Endothelial cell of umbilical vein (primary cell): ENCODE data around the gene ATXN7L1. TPM values are rescaled to one million over a fixed set of nuclear protein-coding genes. Genes with fewer than 3 reads are reported as not detected.

ENCODE experiments used
- BruUV-seq: library from RNA; stranded (reverse); fragments of 400-500 nt; replicated peaks from 2 replicates; lab custom pipeline; 2021; lab: Mats Ljungman, UMichigan
- CTCF ChIA-PET: fragments of 300-600, 350-600 bp; sonication (Branson Sonifier 250); formaldehyde crosslinking; loops from one replicate; lab custom pipeline; 2021; ENCODE audit warnings: antibody characterized with exemption, inconsistent platforms; lab: Charles Lee
- POLR2A ChIA-PET: fragments of 300-600, 350-600 bp; sonication (Branson Sonifier 250); formaldehyde crosslinking; loops from one replicate; lab custom pipeline; 2021; ENCODE audit warnings: antibody characterized with exemption, inconsistent platforms; lab: Charles Lee
- DNase-seq: peaks from one replicate; pipeline ENCODE4 v3.0.0-alpha.2; 2011; ENCODE audit warnings: low read depth, low spot score
- FAIRE-seq: peaks from 2 replicates; lab custom pipeline; 2011; peaks lifted over from hg19 to GRCh38; lab: Jason Lieb, UNC
- H2AFZ ChIP-seq: 2 replicates; pipeline ENCODE4 v1.6.0; 2012; ENCODE audit warnings: low read depth, low read length, control low read depth, inconsistent platforms
- H3K27ac ChIP-seq: 2 replicates; pipeline ENCODE4 v1.5.1; 2011; ENCODE audit warnings: low read depth, mild to moderate bottlenecking, control low read depth, low read length, moderate library complexity; ENCODE audit not compliant: insufficient read depth
- H3K27me3 ChIP-seq, 2 experiments: 2 replicates each; pipeline versions ENCODE4 v1.6.0 to v1.6.1; 2011; ENCODE audit warnings: low read length in 2 of 2, mixed read lengths in 1 of 2; ENCODE audit not compliant: control insufficient read depth in 2 of 2, insufficient read depth in 2 of 2
- H3K36me3 ChIP-seq, 2 experiments: 2 replicates in 1 of 2; 3 replicates in 1 of 2; pipeline ENCODE4 v1.5.1; 2011; ENCODE audit warnings: low read length in 2 of 2, mild to moderate bottlenecking in 1 of 2, moderate library complexity in 1 of 2; ENCODE audit not compliant: control insufficient read depth in 2 of 2, insufficient read depth in 2 of 2; ENCODE audit errors: extremely low read depth in 1 of 2
- H3K4me1 ChIP-seq: 3 replicates; pipeline ENCODE4 v1.5.1; 2011; ENCODE audit warnings: mild to moderate bottlenecking, low read length; ENCODE audit not compliant: control insufficient read depth, insufficient read depth; ENCODE audit errors: extremely low read depth
- H3K4me2 ChIP-seq: 2 replicates; pipeline ENCODE4 v1.6.1; 2011; ENCODE audit warnings: low read length, control low read depth, mixed read lengths; ENCODE audit not compliant: insufficient read depth
- H3K4me3 ChIP-seq, 3 experiments: fragments of 200-600 bp in 1 of 3; sonication (generic), shearing (Covaris generic) in 1 of 3; replicated peaks in 1 of 3; 2 replicates each; pipeline ENCODE4 v1.5.1; 2011 to 2016; ENCODE audit warnings: control low read depth in 3 of 3, low read length in 3 of 3, mild to moderate bottlenecking in 2 of 3, inconsistent platforms in 1 of 3, low read depth in 1 of 3, moderate library complexity in 1 of 3; ENCODE audit not compliant: insufficient read depth in 1 of 3
- H3K79me2 ChIP-seq: 2 replicates; pipeline ENCODE4 v1.6.0; 2012; ENCODE audit warnings: low read length, inconsistent platforms; ENCODE audit not compliant: control insufficient read depth, insufficient read depth
- H3K9ac ChIP-seq: replicated peaks from 2 replicates; pipeline ENCODE3; 2011; ENCODE audit warnings: low read length, control low read depth; ENCODE audit not compliant: insufficient read depth; ENCODE audit errors: extremely low read depth
- H3K9me1 ChIP-seq: replicated peaks from 3 replicates; pipeline ENCODE4 v1.6.0; 2011; ENCODE audit warnings: mild to moderate bottlenecking, low read length; ENCODE audit not compliant: control insufficient read depth, insufficient read depth; ENCODE audit errors: extremely low read depth
- H3K9me3 ChIP-seq: replicated peaks from 2 replicates; pipeline ENCODE4 v1.5.1; 2012; ENCODE audit warnings: low read length, inconsistent platforms; ENCODE audit not compliant: control insufficient read depth, insufficient read depth
- H4K20me1 ChIP-seq: replicated peaks from 2 replicates; pipeline ENCODE3; 2011; ENCODE audit warnings: mild to moderate bottlenecking, low read length; ENCODE audit not compliant: control insufficient read depth, insufficient read depth; ENCODE audit errors: extremely low read depth
- CTCF ChIP-seq, 2 donors: IDR thresholded peaks; 1 replicate in 1 of 2; 2 replicates in 1 of 2; pipeline ENCODE4 v1.5.1; 2011; ENCODE audit warnings: low read length in 2 of 2, mild to moderate bottlenecking in 2 of 2, moderate library complexity in 2 of 2, control low read depth in 1 of 2, inconsistent platforms in 1 of 2, low read depth in 1 of 2; ENCODE audit not compliant: insufficient read depth in 1 of 2; ENCODE audit errors: extremely low read depth in 1 of 2
- EZH2 ChIP-seq: IDR thresholded peaks from 2 replicates; pipeline ENCODE4 v1.6.1; 2012; ENCODE audit warnings: borderline replicate concordance, low read depth, mild to moderate bottlenecking, moderate library complexity, low read length, inconsistent platforms; ENCODE audit not compliant: severe bottlenecking
- GATA2 ChIP-seq: IDR thresholded peaks from 2 replicates; pipeline ENCODE4 v1.7.0; 2011; ENCODE audit warnings: low read depth, mild to moderate bottlenecking, moderate library complexity, mixed read lengths, low read length; ENCODE audit not compliant: insufficient read length, insufficient read depth
- MYC ChIP-seq: IDR thresholded peaks from one replicate; pipeline ENCODE4 v1.6.1; 2011; ENCODE audit warnings: mild to moderate bottlenecking, low read depth, low read length
- POLR2A ChIP-seq: IDR thresholded peaks from 2 replicates; pipeline ENCODE4 v1.6.1; 2012; ENCODE audit warnings: low read depth, mild to moderate bottlenecking, control low read depth, low read length
- POLR2AphosphoS5 ChIP-seq: IDR thresholded peaks from 2 replicates; pipeline ENCODE4 v1.6.1; 2012; ENCODE audit warnings: low read depth, mild to moderate bottlenecking, control low read depth, low read length, moderate library complexity; ENCODE audit not compliant: insufficient read depth
- dilution Hi-C: fragments of 300-500 bp; cut with MboI; formaldehyde crosslinking; loops from one replicate; pipeline ENCODE4 v1.15.0; 2019; ENCODE audit warnings: low sequenced_read_pairs; ENCODE audit not compliant: extremely low pct_ligation_motif_present
- intact Hi-C: fragments of 100-400 bp; cut with micrococcal nuclease; formaldehyde crosslinking; loops from one replicate; pipeline ENCODE4 v1.10.0; 2022
- polyA plus RNA-seq, 4 experiments: library from polyadenylated mRNA; depleted of rRNA in 3 of 4; stranded (reverse) in 3 of 4; unstranded in 1 of 4; fragments of >200 nt; gene quantifications; 2 replicates each; pipeline versions ENCODE4 v1.2.1 to v1.2.3, GENCODE V29; 2011 to 2012; ENCODE audit warnings: missing spikeins in 1 of 4
- total RNA-seq: library from RNA; stranded (reverse); gene quantifications from 2 replicates; pipeline ENCODE4 v1.2.3, GENCODE V29; 2021

ATXN7L1 gene
- total and polyA plus RNA-seq, 2 donors (not counting 3 experiments of a cell fraction or from before 2014, with no cell fraction given), result 4.6 to 15.6 TPM

DNA sequence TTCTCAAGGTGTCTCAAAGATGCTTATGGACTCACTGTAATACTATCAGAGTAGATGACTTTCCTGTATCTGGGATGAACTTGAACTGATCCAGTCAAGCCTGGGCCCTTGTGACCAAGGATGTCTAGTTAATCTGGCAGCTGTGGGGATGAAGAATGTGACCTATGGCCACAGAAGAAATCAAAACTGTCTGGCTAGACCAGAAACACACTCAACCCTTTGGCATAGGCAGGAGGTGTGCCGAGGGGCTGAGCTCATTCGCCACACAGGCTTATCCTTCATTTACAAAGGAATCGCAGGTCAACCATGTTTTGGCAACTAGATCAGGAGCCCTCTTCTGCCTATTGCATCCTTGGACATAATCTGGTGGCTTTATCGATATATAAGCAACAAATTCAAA, 110.6 kb downstream of the ATXN7L1 start:
- no peak overlapping the region for H3K9ac ChIP-seq
- H3K4me3 ChIP-seq, result no peak overlapping the region
- intact Hi-C loops, result loop anchor here (1.0 to 10.0 kb wide), 4 partner anchors 121 to 389 kb away; no protein-coding TSS in a partner anchor
- DNase-seq (no peak), FAIRE-seq (no peak)
- no peaks in the 10 kb centered on the region for H3K79me2 ChIP-seq
- H3K4me2 ChIP-seq, result no peak overlapping the region
- no peaks in the 10 kb centered on the region for H3K9me3 ChIP-seq
- no TSS peak for BruUV-seq
- no peaks in the 10 kb centered on the region for H3K36me3 ChIP-seq
- peaks cover 7% of the 10 kb centered on the region for H3K4me1 ChIP-seq
- TF ChIP-seq POLR2AphosphoS5, result no peak
- TF ChIP-seq CTCF (IDR thresholded peaks at IDR 0.05; ENCODE audit: extremely low read depth in 1 of 2, insufficient read depth in 1 of 2, low read depth in 1 of 2, low read length in 2 of 2), result no peak
- TF ChIP-seq MYC, result no peak
- TF ChIP-seq GATA2, result no peak
- TF ChIP-seq EZH2, result no peak
- TF ChIP-seq POLR2A, result no peak
- no peak overlapping the region for H2AFZ ChIP-seq
- ChIA-PET POLR2A (no interaction called here), CTCF (interaction anchor here (0.7 to 4.1 kb wide), 34 partner anchors 9 to 401 kb away, joined by 3 to 35 read pairs (median 4); partner anchors contain the start of gene ATXN7L1)
- no peaks in the 10 kb centered on the region for H4K20me1 ChIP-seq
- dilution Hi-C loops, result loop anchor here (25.0 kb wide), 1 partner anchor 246 kb away; no protein-coding TSS in a partner anchor
- H3K9me1 ChIP-seq, result no peaks in the 10 kb centered on the region
- no peak overlapping the region for H3K27ac ChIP-seq
- no peaks in the 10 kb centered on the region for H3K27me3 ChIP-seq
